Transverse colon (tissue), 4 donors: ENCODE measurements around the gene ITGA7. TPM values are rescaled to one million over a fixed set of nuclear protein-coding genes. Genes with fewer than 3 reads are reported as not detected.

Source experiments
- DNase-seq: peaks from one replicate; pipeline ENCODE4 v3.0.0-alpha.2; 2019
- H3K27ac ChIP-seq, 4 donors: fragments of 200-600 bp; sonication (generic); 2 replicates each; pipeline ENCODE4 v1.5.1; 2016 to 2018; ENCODE audit warnings: inconsistent platforms in 4 of 4
- H3K27me3 ChIP-seq: fragments of 200-600 bp; sonication (generic); 2 replicates; pipeline ENCODE4 v1.5.1; 2017; ENCODE audit warnings: inconsistent platforms
- H3K36me3 ChIP-seq, 4 donors: fragments of 200-600 bp; sonication (generic); 2 replicates each; pipeline ENCODE4 v1.5.1; 2017 to 2019; ENCODE audit warnings: inconsistent platforms in 4 of 4
- H3K4me1 ChIP-seq, 4 donors: fragments of 200-600 bp; sonication (generic); 2 replicates each; pipeline ENCODE4 v1.5.1; 2017 to 2020; ENCODE audit warnings: inconsistent platforms in 4 of 4
- H3K4me3 ChIP-seq, 4 donors: fragments of 200-600 bp; sonication (generic); 1 replicate in 1 of 4; 2 replicates in 3 of 4; pipeline versions ENCODE4 v1.5.1 to v1.6.1; 2017 to 2019; ENCODE audit warnings: inconsistent platforms in 4 of 4
- H3K9me3 ChIP-seq, 2 donors: fragments of 200-600 bp; sonication (generic); 2 replicates each; pipeline ENCODE4 v1.5.1; 2017 to 2019; ENCODE audit warnings: inconsistent platforms in 2 of 2
- CTCF ChIP-seq, 5 experiments: fragments of 200-600 bp in 3 of 5; fragments of 450-650 bp in 2 of 5; sonication (generic) in 3 of 5; IDR thresholded peaks; 1 replicate in 2 of 5; 2 replicates in 3 of 5; pipeline ENCODE4 v1.5.1; 2016 to 2017; ENCODE audit warnings: antibody characterized with exemption in 5 of 5, inconsistent platforms in 3 of 5, mild to moderate bottlenecking in 2 of 5, moderate library complexity in 1 of 5
- EP300 ChIP-seq: sonication (generic); formaldehyde crosslinking; IDR thresholded peaks from one replicate; pipeline ENCODE4 v1.6.1; 2017; ENCODE audit warnings: antibody characterized with exemption, low read depth
- POLR2A ChIP-seq: fragments of 450-650 bp; IDR thresholded peaks from one replicate; pipeline ENCODE4 v1.6.1; 2016; ENCODE audit warnings: antibody characterized with exemption, mild to moderate bottlenecking, moderate library complexity
- POLR2AphosphoS5 ChIP-seq, 3 donors: sonication (generic); formaldehyde crosslinking; IDR thresholded peaks; one replicate each; pipeline ENCODE4 v1.6.1; 2016; ENCODE audit warnings: antibody characterized with exemption in 3 of 3
- WGBS, 2 donors: methylation state at CpG; one replicate each; pipeline ENCODE4 v1.1.5; 2018; ENCODE audit warnings: low coverage in 1 of 2; 5-methylcytosine and 5-hydroxymethylcytosine counted together
- in situ Hi-C, 4 donors: fragments of 200-750 bp; cut with MboI; loops; one replicate each; pipeline versions ENCODE4 v1.15.0 to v1.15.1; 2017; ENCODE audit warnings: low sequenced_read_pairs in 3 of 4, low pct_ligation_motif_present in 1 of 4, low pct_unique_long_range_greater_than_20kb in 1 of 4
- intact Hi-C: fragments of 100-400 bp; cut with DNase I; formaldehyde crosslinking; loops from one replicate; pipeline ENCODE4 v1.15.1; 2023; ENCODE audit warnings: low total_unique reads
- total RNA-seq, 4 donors: library from RNA; depleted of rRNA; stranded (reverse); fragments of >200 nt; gene quantifications; one replicate each; pipeline ENCODE4 v1.1.0, GENCODE V29; 2016

The ITGA7 gene
- total RNA-seq, 4 donors from 2014 or later = 14.4 to 125 (median 23.6) TPM

DNA sequence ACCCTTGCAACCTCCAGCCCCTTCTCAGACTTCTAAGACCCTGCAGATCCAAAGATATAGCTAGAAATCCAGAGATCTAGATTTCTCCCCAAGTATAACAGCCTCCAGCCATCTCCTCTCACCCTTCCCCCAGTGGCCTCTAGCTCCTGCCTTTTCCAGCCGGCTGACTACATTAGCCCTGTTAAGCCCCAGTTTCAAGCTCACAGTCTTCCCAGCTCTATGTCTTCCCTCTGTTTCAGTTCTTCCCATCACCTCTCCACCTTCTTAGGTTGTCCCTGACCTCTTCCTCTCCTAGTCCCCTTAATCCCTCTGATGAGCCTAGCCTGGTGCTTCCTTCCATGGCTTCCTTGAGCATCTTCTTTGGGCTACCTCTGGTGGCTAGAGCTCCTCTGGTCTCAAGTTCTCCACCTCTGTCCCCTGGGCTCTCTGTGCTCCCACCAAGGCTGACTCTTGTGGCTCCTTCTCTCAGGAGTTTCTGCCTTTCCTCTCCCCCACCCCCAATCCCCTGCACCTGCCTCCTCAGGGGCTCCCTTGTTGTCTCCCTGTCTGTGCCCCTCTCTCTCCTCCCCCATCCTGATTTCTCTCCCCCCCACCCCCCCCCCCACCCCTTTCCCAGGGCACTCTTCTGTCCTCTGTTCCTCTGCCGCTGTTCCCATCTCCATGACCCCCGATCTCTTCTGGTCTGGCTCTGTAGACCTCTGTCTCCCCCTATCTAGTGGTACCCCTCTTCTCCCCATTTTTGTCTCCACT is 34.4 kb upstream of the ITGA7 start:
- H3K27ac ChIP-seq = peak overlapping the region; percentile 53 to 86 (median 74)
- H3K4me3 ChIP-seq = peak overlapping the region in 1 of 4 donors; percentile 63

DNA sequence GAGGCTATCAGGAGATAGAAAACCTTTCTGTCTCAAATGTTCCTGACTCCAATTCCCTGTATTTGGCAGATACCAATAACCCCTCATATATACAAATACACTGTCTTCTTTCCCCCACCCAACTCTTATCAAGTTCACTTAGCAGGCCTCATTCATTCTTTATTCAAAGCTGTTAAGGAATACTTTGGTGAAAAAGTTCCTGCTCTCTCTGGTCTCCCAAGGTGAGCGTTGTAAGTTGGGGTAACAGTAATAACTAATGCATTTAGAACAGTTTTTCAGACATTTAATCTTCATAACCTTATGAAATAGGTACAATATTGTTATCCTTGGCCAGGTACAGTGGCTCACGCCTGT is 31.3 kb upstream of the ITGA7 start:
- Histone ChIP-seq H3K36me3 (no peaks in the 10 kb centered on the region), H3K27me3 (peaks cover 11% of the 10 kb centered on the region), H3K4me3 (peak overlapping the region in 1 of 4 donors; percentile 34), H3K9me3 (no peaks in the 10 kb centered on the region), H3K27ac (peak overlapping the region in 2 of 4 donors; percentile 72 to 91), H3K4me1 (peaks cover 7 to 32% (median 27%) of the 10 kb centered on the region in 4 donors)
- in situ Hi-C loops (loop anchor here in 2 of 4 donors (10.0 kb wide), 2 partner anchors 76 to 196 kb away; partner anchors contain the start of genes DGKA (in 1 of the 2), ORMDL2 (in 1 of the 2) and SARNP (in 1 of the 2)), intact Hi-C loops (loop anchor here (2.0 kb wide), 1 partner anchor 202 kb away; no protein-coding TSS in a partner anchor)
- WGBS, 2 donors = 66 to 70% methylated on average over 2 of the region's 2 CpGs
- no peak for DNase-seq
- TF ChIP-seq POLR2AphosphoS5 (IDR thresholded peaks at IDR 0.05) (no peak), EP300 (no peak), CTCF (IDR thresholded peaks at IDR 0.05) (no peak), POLR2A (no peak)

More for the DNA sequence above, 34.4 kb upstream of the ITGA7 start:
- DNase-seq = no peak
- no peaks in the 10 kb centered on the region for H3K36me3 ChIP-seq
- no peak for TF ChIP-seq CTCF (IDR thresholded peaks at IDR 0.05)
- H3K27me3 ChIP-seq = peaks cover 21% of the 10 kb centered on the region
- WGBS, 2 donors = 23 to 38% methylated on average over 1 to 3 of the region's 3 CpGs
- in situ Hi-C loops = loop anchor here in 1 of 4 donors (10.0 kb wide), 1 partner anchor 193 kb away; the partner anchor contains the start of gene DGKA
- H3K9me3 ChIP-seq = no peaks in the 10 kb centered on the region
- peaks cover 21 to 48% (median 38%) of the 10 kb centered on the region in 4 donors for H3K4me1 ChIP-seq
- intact Hi-C loops = loop anchor here (10.0 kb wide), 2 partner anchors 53 to 83 kb away; partner anchors contain the start of gene DNAJC14

DNA sequence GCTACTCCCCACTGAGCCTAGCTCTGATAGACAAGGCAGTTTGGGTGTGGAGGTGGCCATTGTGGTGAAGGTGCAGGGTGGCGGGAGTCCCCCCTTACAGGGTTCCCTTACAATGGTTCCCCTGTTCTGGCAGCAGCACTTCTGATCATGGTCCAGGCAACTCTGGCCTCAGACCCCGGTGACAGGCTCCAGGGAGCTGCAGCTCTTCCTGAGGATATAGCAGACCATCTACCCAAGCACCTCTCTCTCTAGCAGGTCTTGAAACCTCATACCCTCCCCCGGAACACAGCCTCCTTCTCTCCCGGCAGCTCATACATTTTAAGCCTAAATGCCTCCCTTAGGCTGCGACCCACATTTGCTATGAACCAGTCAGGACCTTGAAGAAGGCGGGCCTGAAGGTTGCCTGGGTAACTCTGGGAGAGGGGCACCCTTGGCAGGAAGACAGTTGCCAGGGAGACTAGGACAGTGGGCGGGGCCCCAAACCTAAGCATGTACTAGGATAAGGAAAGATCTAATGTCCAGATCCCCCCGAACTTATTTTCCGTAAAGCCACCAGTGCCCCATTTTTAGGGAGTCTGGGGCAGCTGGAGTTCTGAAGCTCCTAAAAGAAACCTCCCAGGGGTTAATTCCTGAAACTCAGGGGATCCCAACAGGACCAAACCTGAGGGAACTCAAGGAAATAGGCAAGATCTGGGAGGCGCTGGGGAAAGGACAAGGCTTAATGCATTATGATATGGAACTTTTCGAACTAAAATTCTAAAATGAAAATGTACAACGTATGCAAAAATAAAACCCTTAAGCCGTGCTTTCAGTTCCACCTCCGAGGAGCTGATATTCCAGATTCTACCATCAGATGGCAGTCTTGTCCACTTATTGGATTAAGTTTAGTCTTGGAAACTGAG is 30.7 kb upstream of the ITGA7 start:
- 0 to 1% methylated on average over 7 to 14 of the region's 14 CpGs for WGBS, 2 donors
- in situ Hi-C loops = loop anchor here in 2 of 4 donors (10.0 kb wide), 2 partner anchors 76 to 196 kb away; partner anchors contain the start of genes DGKA (in 1 of the 2), ORMDL2 (in 1 of the 2) and SARNP (in 1 of the 2)
- Histone ChIP-seq H3K9me3 (no peaks in the 10 kb centered on the region), H3K27me3 (peaks cover 7% of the 10 kb centered on the region), H3K36me3 (no peaks in the 10 kb centered on the region), H3K4me1 (peaks cover 7 to 26% (median 22%) of the 10 kb centered on the region in 4 donors), H3K27ac (peak overlapping the region; percentile 72 to 91 (median 83)), H3K4me3 (peak overlapping the region; percentile 34 to 62 (median 40))
- TF ChIP-seq CTCF (IDR thresholded peaks at IDR 0.05) (peak; percentile 85 to 98 (median 87)), POLR2A (no peak), EP300 (no peak)
- DNase-seq = peak; percentile 84
- intact Hi-C loops = loop anchor here (2.0 kb wide), 1 partner anchor 202 kb away; no protein-coding TSS in a partner anchor
